Transverse colon (tissue), 4 donors: ENCODE results near the gene PYROXD2.

Experiments
- CTCF ChIP-seq, 5 experiments: fragments of 200-600 bp in 3 of 5; fragments of 450-650 bp in 2 of 5; sonication (generic) in 3 of 5; IDR thresholded peaks; 1 replicate in 2 of 5; 2 replicates in 3 of 5; pipeline ENCODE4 v1.5.1; 2016 to 2017; ENCODE audit warnings: antibody characterized with exemption in 5 of 5, inconsistent platforms in 3 of 5, mild to moderate bottlenecking in 2 of 5, moderate library complexity in 1 of 5
- POLR2A ChIP-seq: fragments of 450-650 bp; IDR thresholded peaks from one replicate; pipeline ENCODE4 v1.6.1; 2016; ENCODE audit warnings: antibody characterized with exemption, mild to moderate bottlenecking, moderate library complexity
- POLR2AphosphoS5 ChIP-seq, 3 donors: sonication (generic); formaldehyde crosslinking; IDR thresholded peaks; one replicate each; pipeline ENCODE4 v1.6.1; 2016; ENCODE audit warnings: antibody characterized with exemption in 3 of 3

GRCh38 chr10:98415731-98416119, 743 bp upstream of the PYROXD2 start:
- TF ChIP-seq CTCF (IDR thresholded peaks at IDR 0.05) (no peak), POLR2A (no peak), POLR2AphosphoS5 (IDR thresholded peaks at IDR 0.05) (no peak)
